Nephron progenitor cell (in vitro differentiated cells): ENCODE measurements around the gene PLA2G15.

Experiments
- DNase-seq: peaks from one replicate; pipeline ENCODE4 v3.0.0; 2021
- H3K27ac Mint-ChIP-seq: 2 replicates; pipeline ENCODE4 v1.8.0; 2021; ENCODE audit warnings: mild to moderate bottlenecking, moderate library complexity, mixed read lengths
- H3K27me3 Mint-ChIP-seq: 2 replicates; pipeline ENCODE4 v1.8.0; 2021; ENCODE audit warnings: mild to moderate bottlenecking, low read depth, mixed read lengths; ENCODE audit not compliant: poor library complexity
- H3K36me3 Mint-ChIP-seq: 2 replicates; pipeline ENCODE4 v1.8.0; 2021; ENCODE audit warnings: low read depth, mixed read lengths
- H3K4me1 Mint-ChIP-seq: 2 replicates; pipeline ENCODE4 v1.8.0; 2021; ENCODE audit warnings: mixed read lengths
- H3K4me3 Mint-ChIP-seq: 2 replicates; pipeline ENCODE4 v1.8.0; 2021; ENCODE audit warnings: mild to moderate bottlenecking, moderate library complexity, mixed read lengths
- H3K9me3 Mint-ChIP-seq: 2 replicates; pipeline ENCODE4 v1.8.0; 2021; ENCODE audit warnings: mild to moderate bottlenecking, moderate library complexity, mixed read lengths
- CTCF ChIP-seq: fragments of 200-600 bp; sonication (generic); IDR thresholded peaks from 2 replicates; pipeline ENCODE4 v1.5.0; 2021; ENCODE audit warnings: antibody characterized with exemption

Gene PLA2G15

GRCh38 chr16:68306633-68307032 lies 61.5 kb downstream of the PLA2G15 start:
- H3K4me1 Mint-ChIP-seq: peaks cover 17% of the 10 kb centered on the region
- no peak overlapping the region for H3K4me3 Mint-ChIP-seq
- no peak for TF ChIP-seq CTCF
- DNase-seq: no peak
- no peaks in the 10 kb centered on the region for H3K9me3 Mint-ChIP-seq
- H3K36me3 Mint-ChIP-seq: peaks cover 40% of the 10 kb centered on the region
- no peak overlapping the region for H3K27ac Mint-ChIP-seq
- H3K27me3 Mint-ChIP-seq: no peaks in the 10 kb centered on the region

GRCh38 chr16:68309799-68310198 lies 64.6 kb downstream of the PLA2G15 start:
- no peak for DNase-seq
- H3K4me1 Mint-ChIP-seq: peaks cover 33% of the 10 kb centered on the region
- H3K4me3 Mint-ChIP-seq: peak overlapping the region; percentile 95
- peaks cover 25% of the 10 kb centered on the region for H3K36me3 Mint-ChIP-seq
- H3K27ac Mint-ChIP-seq: peak overlapping the region; percentile 99
- H3K27me3 Mint-ChIP-seq: no peaks in the 10 kb centered on the region
- H3K9me3 Mint-ChIP-seq: no peaks in the 10 kb centered on the region
- TF ChIP-seq CTCF: no peak

GRCh38 chr16:68310437-68310773 lies 65.2 kb downstream of the PLA2G15 start:
- H3K4me3 Mint-ChIP-seq: peak overlapping the region; percentile 95
- no peaks in the 10 kb centered on the region for H3K9me3 Mint-ChIP-seq
- H3K36me3 Mint-ChIP-seq: peaks cover 19% of the 10 kb centered on the region
- TF ChIP-seq CTCF: no peak
- peak; percentile 69 for DNase-seq
- no peaks in the 10 kb centered on the region for H3K27me3 Mint-ChIP-seq
- peak overlapping the region; percentile 99 for H3K27ac Mint-ChIP-seq
- peaks cover 33% of the 10 kb centered on the region for H3K4me1 Mint-ChIP-seq
